Panc1 (cell line): ENCODE measurements around the gene NUCB2. TPM values are rescaled to one million over a fixed set of nuclear protein-coding genes. Genes with fewer than 3 reads are reported as not detected.

Source experiments
- ATAC-seq: fragments of 200-7000 bp; cut with Tn5 transposase; 2 replicates; pipeline ENCODE4 v1.9.1; 2020; ENCODE audit warnings: mild to moderate bottlenecking, moderate library complexity
- BruUV-seq: library from RNA; stranded (reverse); fragments of 400-500 nt; replicated peaks from 2 replicates; lab custom pipeline; 2021; lab: Mats Ljungman, UMichigan
- CTCF ChIA-PET: fragments of 300-600 bp; sonication (Branson Sonifier 250); formaldehyde crosslinking; loops from one replicate; lab custom pipeline; 2022; ENCODE audit warnings: antibody characterized with exemption; lab: Charles Lee
- POLR2A ChIA-PET: fragments of 300-600 bp; sonication (Branson Sonifier 250); formaldehyde crosslinking; loops from one replicate; lab custom pipeline; 2022; ENCODE audit warnings: antibody characterized with exemption; lab: Charles Lee
- DNase-seq: peaks from one replicate; pipeline ENCODE4 v3.0.0-alpha.2; 2010; ENCODE audit warnings: low read depth, low spot score
- H3K27ac ChIP-seq: 2 replicates; pipeline ENCODE4 v1.5.1; 2011; ENCODE audit warnings: mild to moderate bottlenecking, low read length, inconsistent platforms
- H3K27me3 ChIP-seq: fragments of 200-500 bp; sonication (Bioruptor generic); 2 replicates; pipeline ENCODE4 v1.6.0; 2014; ENCODE audit warnings: low read length, inconsistent platforms; ENCODE audit not compliant: control insufficient read depth, insufficient read depth
- H3K36me3 ChIP-seq: fragments of 200-500 bp; sonication (Bioruptor generic); 2 replicates; pipeline ENCODE4 v1.5.1; 2014; ENCODE audit warnings: inconsistent platforms, mild to moderate bottlenecking, low read length, moderate library complexity; ENCODE audit not compliant: control insufficient read depth, insufficient read depth
- H3K4me1 ChIP-seq: 2 replicates; pipeline ENCODE4 v1.5.1; 2011; ENCODE audit warnings: inconsistent platforms, mild to moderate bottlenecking, low read length, moderate library complexity; ENCODE audit not compliant: control insufficient read depth, insufficient read depth
- H3K4me3 ChIP-seq, 2 experiments: 2 replicates each; pipeline ENCODE4 v1.5.1; 2011 to 2012; ENCODE audit warnings: low read depth in 2 of 2, low read length in 2 of 2, mild to moderate bottlenecking in 2 of 2, inconsistent platforms in 1 of 2, moderate library complexity in 1 of 2
- H3K9me3 ChIP-seq: fragments of 200-500 bp; sonication (Bioruptor generic); 2 replicates; pipeline ENCODE4 v1.5.1; 2014; ENCODE audit warnings: low read depth, mild to moderate bottlenecking, inconsistent platforms, low read length, moderate library complexity; ENCODE audit not compliant: control insufficient read depth, insufficient read depth
- POLR2AphosphoS5 ChIP-seq: IDR thresholded peaks from 2 replicates; pipeline ENCODE4 v1.6.1; 2012; ENCODE audit warnings: mild to moderate bottlenecking, low read depth, low read length, moderate library complexity
- SIN3A ChIP-seq: IDR thresholded peaks from 2 replicates; pipeline ENCODE4 v1.6.1; 2012; ENCODE audit warnings: low read depth, mild to moderate bottlenecking, low read length, moderate library complexity, borderline replicate concordance; ENCODE audit not compliant: insufficient read depth
- TCF7L2 ChIP-seq: IDR thresholded peaks from 2 replicates; pipeline ENCODE4 v1.6.1; 2011; ENCODE audit warnings: mild to moderate bottlenecking, low read depth, low read length, inconsistent platforms
- in situ Hi-C: cut with HindIII; loops from 2 replicates; pipeline ENCODE4 v1.10.0; 2016; ENCODE audit warnings: low sequenced_read_pairs, low pct_unique_long_range_greater_than_20kb
- intact Hi-C: fragments of 100-400 bp; cut with micrococcal nuclease; formaldehyde crosslinking; loops from one replicate; pipeline ENCODE4 v1.10.0; 2022; ENCODE audit not compliant: unreplicated experiment
- total RNA-seq: library from RNA; stranded (reverse); gene quantifications from one replicate; pipeline ENCODE4 v1.2.1, GENCODE V29; 2021; ENCODE audit not compliant: unreplicated experiment
- TF ChIP-seq, protein P1 (sequence below): fragments of 450-650 bp; IDR thresholded peaks from 2 replicates; pipeline ENCODE4 v1.5.1; 2017; ENCODE audit warnings: mild to moderate bottlenecking
- TF ChIP-seq, protein P2 (sequence below), 2 experiments: IDR thresholded peaks; 2 replicates each; pipeline ENCODE4 v1.6.1; 2011 to 2012; ENCODE audit warnings: low read depth in 2 of 2, control low read depth in 1 of 2, low read length in 1 of 2, mild to moderate bottlenecking in 1 of 2, moderate library complexity in 1 of 2; ENCODE audit not compliant: insufficient read depth in 1 of 2

The NUCB2 gene
- total RNA-seq, 1 experiment from 2014 or later: 62.2 TPM

DNA sequence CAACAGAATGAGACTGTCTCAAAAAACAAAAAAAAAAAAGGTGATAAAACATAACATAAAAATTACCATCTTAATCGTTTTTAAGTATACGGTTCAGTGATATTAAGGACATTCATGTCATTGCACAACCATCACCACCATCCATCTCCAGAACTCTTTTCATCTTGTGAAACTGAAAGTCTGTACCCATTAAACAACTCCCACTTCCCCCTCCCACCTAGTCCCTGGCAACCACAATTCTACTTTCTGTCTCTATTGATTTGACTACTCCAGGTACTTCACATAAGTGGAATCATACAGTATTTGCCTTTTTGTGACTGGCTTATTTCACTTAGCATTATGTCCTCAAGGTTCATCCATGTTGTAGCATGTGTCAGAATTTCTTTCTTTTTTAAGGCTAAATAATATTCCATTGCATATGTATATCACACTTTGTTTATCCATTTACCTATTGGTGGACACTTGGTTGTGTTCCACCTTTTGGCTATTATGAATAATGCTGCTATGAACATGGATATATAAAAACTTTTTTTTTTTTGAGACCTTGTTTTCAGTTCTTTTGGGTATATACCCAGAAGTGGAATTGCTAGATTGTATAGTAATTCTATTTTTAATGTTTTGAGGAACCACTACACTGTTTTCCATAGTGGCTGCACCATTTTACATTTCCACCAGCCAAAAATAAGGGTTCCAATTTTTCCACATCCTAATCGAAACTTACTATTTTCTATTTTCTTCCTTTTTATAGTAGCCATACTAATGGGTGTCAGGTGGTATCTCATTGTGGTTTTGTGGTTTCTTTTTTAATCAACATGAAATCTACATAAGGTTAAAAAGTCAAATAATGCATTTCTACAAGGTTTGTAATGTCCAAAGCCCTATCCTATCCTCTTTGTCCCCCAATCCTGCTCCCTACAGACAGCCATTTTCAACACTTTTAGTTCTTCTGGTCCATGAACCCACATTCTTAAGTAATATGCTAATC is 45.4 kb upstream of the NUCB2 start:
- Histone ChIP-seq H3K27me3 (no peaks in the 10 kb centered on the region), H3K4me1 (no peaks in the 10 kb centered on the region), H3K9me3 (no peaks in the 10 kb centered on the region), H3K27ac (no peak overlapping the region), H3K36me3 (no peaks in the 10 kb centered on the region), H3K4me3 (no peak overlapping the region)
- POLR2A ChIA-PET: no interaction called here
- DNase-seq (no peak), ATAC-seq (no peak)
- CTCF ChIA-PET: interaction anchor here (1.0 kb wide), 1 partner anchor 45 kb away, joined by 4 read pairs; the partner anchor contains the start of gene NUCB2
- intact Hi-C loops (loop anchor here (5.0 to 10.0 kb wide), 3 partner anchors 121 to 274 kb away; partner anchors contain the start of gene NCR3LG1), in situ Hi-C loops (no loop called here)
- TF ChIP-seq POLR2AphosphoS5 (no peak), TCF7L2 (no peak), SIN3A (no peak)
- TF ChIP-seq, protein P1, sequence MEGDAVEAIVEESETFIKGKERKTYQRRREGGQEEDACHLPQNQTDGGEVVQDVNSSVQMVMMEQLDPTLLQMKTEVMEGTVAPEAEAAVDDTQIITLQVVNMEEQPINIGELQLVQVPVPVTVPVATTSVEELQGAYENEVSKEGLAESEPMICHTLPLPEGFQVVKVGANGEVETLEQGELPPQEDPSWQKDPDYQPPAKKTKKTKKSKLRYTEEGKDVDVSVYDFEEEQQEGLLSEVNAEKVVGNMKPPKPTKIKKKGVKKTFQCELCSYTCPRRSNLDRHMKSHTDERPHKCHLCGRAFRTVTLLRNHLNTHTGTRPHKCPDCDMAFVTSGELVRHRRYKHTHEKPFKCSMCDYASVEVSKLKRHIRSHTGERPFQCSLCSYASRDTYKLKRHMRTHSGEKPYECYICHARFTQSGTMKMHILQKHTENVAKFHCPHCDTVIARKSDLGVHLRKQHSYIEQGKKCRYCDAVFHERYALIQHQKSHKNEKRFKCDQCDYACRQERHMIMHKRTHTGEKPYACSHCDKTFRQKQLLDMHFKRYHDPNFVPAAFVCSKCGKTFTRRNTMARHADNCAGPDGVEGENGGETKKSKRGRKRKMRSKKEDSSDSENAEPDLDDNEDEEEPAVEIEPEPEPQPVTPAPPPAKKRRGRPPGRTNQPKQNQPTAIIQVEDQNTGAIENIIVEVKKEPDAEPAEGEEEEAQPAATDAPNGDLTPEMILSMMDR: no peak
- TF ChIP-seq, protein P2, sequence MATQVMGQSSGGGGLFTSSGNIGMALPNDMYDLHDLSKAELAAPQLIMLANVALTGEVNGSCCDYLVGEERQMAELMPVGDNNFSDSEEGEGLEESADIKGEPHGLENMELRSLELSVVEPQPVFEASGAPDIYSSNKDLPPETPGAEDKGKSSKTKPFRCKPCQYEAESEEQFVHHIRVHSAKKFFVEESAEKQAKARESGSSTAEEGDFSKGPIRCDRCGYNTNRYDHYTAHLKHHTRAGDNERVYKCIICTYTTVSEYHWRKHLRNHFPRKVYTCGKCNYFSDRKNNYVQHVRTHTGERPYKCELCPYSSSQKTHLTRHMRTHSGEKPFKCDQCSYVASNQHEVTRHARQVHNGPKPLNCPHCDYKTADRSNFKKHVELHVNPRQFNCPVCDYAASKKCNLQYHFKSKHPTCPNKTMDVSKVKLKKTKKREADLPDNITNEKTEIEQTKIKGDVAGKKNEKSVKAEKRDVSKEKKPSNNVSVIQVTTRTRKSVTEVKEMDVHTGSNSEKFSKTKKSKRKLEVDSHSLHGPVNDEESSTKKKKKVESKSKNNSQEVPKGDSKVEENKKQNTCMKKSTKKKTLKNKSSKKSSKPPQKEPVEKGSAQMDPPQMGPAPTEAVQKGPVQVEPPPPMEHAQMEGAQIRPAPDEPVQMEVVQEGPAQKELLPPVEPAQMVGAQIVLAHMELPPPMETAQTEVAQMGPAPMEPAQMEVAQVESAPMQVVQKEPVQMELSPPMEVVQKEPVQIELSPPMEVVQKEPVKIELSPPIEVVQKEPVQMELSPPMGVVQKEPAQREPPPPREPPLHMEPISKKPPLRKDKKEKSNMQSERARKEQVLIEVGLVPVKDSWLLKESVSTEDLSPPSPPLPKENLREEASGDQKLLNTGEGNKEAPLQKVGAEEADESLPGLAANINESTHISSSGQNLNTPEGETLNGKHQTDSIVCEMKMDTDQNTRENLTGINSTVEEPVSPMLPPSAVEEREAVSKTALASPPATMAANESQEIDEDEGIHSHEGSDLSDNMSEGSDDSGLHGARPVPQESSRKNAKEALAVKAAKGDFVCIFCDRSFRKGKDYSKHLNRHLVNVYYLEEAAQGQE (IDR thresholded peaks at IDR 0.05; ENCODE audit: insufficient read depth in 1 of 2, low read depth in 2 of 2, low read length in 1 of 2): no peak
- no TSS peak for BruUV-seq

DNA sequence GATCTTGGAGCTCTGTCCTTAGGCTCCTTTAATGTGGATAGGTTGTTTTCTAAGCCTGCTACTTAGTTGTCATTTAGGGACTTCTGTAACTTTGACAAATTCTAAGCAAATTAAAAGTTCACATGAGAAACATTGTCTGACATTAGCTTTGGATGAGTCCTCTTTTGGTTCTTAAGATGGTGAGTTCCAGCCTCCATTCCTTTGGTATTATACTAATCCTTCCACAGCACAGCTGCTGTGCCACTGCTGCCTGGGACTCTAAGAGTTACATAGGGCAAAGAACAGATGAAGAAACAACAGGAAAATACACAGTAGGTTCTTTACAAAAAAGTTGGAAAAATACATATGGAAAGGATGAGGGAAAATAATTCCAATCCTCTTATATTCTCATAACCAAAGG is 43.4 kb upstream of the NUCB2 start:
- no peaks in the 10 kb centered on the region for H3K4me1 ChIP-seq
- ChIA-PET CTCF (no interaction called here), POLR2A (no interaction called here)
- H3K27ac ChIP-seq: no peak overlapping the region
- no peaks in the 10 kb centered on the region for H3K27me3 ChIP-seq
- in situ Hi-C loops: no loop called here
- H3K36me3 ChIP-seq: no peaks in the 10 kb centered on the region
- BruUV-seq: no TSS peak
- TF ChIP-seq, protein P2 (IDR thresholded peaks at IDR 0.05; ENCODE audit: insufficient read depth in 1 of 2, low read depth in 2 of 2, low read length in 1 of 2): no peak
- no peak overlapping the region for H3K4me3 ChIP-seq
- no peak for ATAC-seq
- intact Hi-C loops: loop anchor here (5.0 to 10.0 kb wide), 3 partner anchors 119 to 272 kb away; partner anchors contain the start of gene NCR3LG1
- DNase-seq: no peak
- no peaks in the 10 kb centered on the region for H3K9me3 ChIP-seq
